Ovary (tissue), 9 donors: ENCODE data around the gene PAN3. TPM values are rescaled to one million over a fixed set of nuclear protein-coding genes. Genes with fewer than 3 reads are reported as not detected.

Experiments used
- DNase-seq, 5 donors: peaks; one replicate each; pipeline ENCODE4 v3.0.0-alpha.2; 2019 to 2020
- H3K27ac ChIP-seq, 2 donors: fragments of 200-600 bp; one replicate each; pipeline versions ENCODE4 v1.5.1 to v1.8.0; 2019 to 2022
- H3K27me3 ChIP-seq: fragments of 200-600 bp; one replicate; pipeline ENCODE4 v1.8.0; 2022
- H3K36me3 ChIP-seq: fragments of 200-600 bp; sonication (generic); one replicate; pipeline ENCODE4 v1.5.1; 2019
- H3K4me1 ChIP-seq: one replicate; pipeline ENCODE4 v1.8.1; 2013; ENCODE audit warnings: mild to moderate bottlenecking, moderate library complexity; ENCODE audit not compliant: insufficient read depth
- H3K4me3 ChIP-seq: fragments of 200-600 bp; sonication (generic); one replicate; pipeline ENCODE4 v1.5.1; 2017
- H3K9me3 ChIP-seq, 2 donors: fragments of 200-600 bp in 1 of 2; sonication (generic) in 1 of 2; one replicate each; pipeline versions ENCODE4 v1.5.1 to v1.8.1; 2013 to 2019; ENCODE audit warnings: mild to moderate bottlenecking in 1 of 2, moderate library complexity in 1 of 2
- CTCF ChIP-seq, 3 donors: fragments of 450-650 bp in 2 of 3; fragments of 200-600 bp in 1 of 3; IDR thresholded peaks; one replicate each; pipeline versions ENCODE4 v1.5.1 to v1.8.0; 2016 to 2022; ENCODE audit warnings: antibody characterized with exemption in 3 of 3, mild to moderate bottlenecking in 1 of 3
- EP300 ChIP-seq: sonication (generic); formaldehyde crosslinking; IDR thresholded peaks from one replicate; pipeline ENCODE4 v1.6.1; 2017; ENCODE audit warnings: antibody characterized with exemption
- POLR2A ChIP-seq: fragments of 450-650 bp; IDR thresholded peaks from one replicate; pipeline ENCODE4 v1.6.1; 2017; ENCODE audit warnings: antibody characterized with exemption, mild to moderate bottlenecking, moderate library complexity
- WGBS, 3 donors: extraction: QIAGEN DNeasy Blood & Tissue Kit in 1 of 3; methylation state at CpG; one replicate each; pipeline versions ENCODE4 v1.1.5 to v1.1.7; 2013 to 2017; 5-methylcytosine and 5-hydroxymethylcytosine counted together
- intact Hi-C, 4 donors: fragments of 100-400 bp; cut with DNase I; formaldehyde crosslinking; loops; one replicate each; pipeline versions ENCODE4 v1.11.0 to v1.15.1; 2022 to 2023
- polyA plus RNA-seq, 2 donors: library from polyadenylated mRNA; stranded (reverse); fragments of 200-250 nt in 1 of 2; fragments of 350-450 nt in 1 of 2; fragmentation: Illumina TruSeq in 1 of 2; extraction: RNeasy Lipid Tissue Mini Kit (QIAGEN cat#74804) in 1 of 2; gene quantifications; one replicate each; pipeline ENCODE4 v1.2.3, GENCODE V29; 2013 to 2014
- total RNA-seq, 7 donors: library from RNA; depleted of rRNA in 2 of 7; stranded (reverse); fragments of >200 nt in 2 of 7; fragmentation: NEBNext Ultra II Directional in 3 of 7; extraction: Animal tissue kit (Norgen Biotek cat#: 25700) in 3 of 7; gene quantifications; one replicate each; pipeline versions ENCODE4 v1.1.0 to v1.2.4, GENCODE V29; 2016 to 2023
- donor health status: DM: no; HTN: no; CAD: no; lungs with moderate emphysema.
- donor health status: DM: no; HTN: no; CAD: no.
- donor health status: Bipolar disorder and iron deficiency.
- donor health status: DM: yes; HTN: yes; CAD: no.
- donor health status: DM: no; HTN: no; CAD: no.
- donor health status: DM: yes; HTN: yes; CAD: no.

PAN3 gene
- total and polyA plus RNA-seq, 9 donors, result 13.2 to 40.7 (median 35.7) TPM

GRCh38 chr13:28204690-28205443, 66.5 kb downstream of the PAN3 start:
- WGBS, 3 donors, result 94 to 98% (median 96%) methylated on average over 5 of the region's 5 CpGs
- intact Hi-C loops, result no loop called here
- H3K4me3 ChIP-seq, result no peak overlapping the region
- no peak for DNase-seq
- no peaks in the 10 kb centered on the region for H3K36me3 ChIP-seq
- no peak for TF ChIP-seq CTCF (IDR thresholded peaks at IDR 0.05)
- no peak for TF ChIP-seq EP300
- TF ChIP-seq POLR2A, result no peak
- H3K9me3 ChIP-seq, result no peaks in the 10 kb centered on the region
- H3K27me3 ChIP-seq, result no peaks in the 10 kb centered on the region
- no peak overlapping the region for H3K27ac ChIP-seq
- no peaks in the 10 kb centered on the region for H3K4me1 ChIP-seq

GRCh38 chr13:28218679-28219078, 80.3 kb downstream of the PAN3 start:
- 89 to 90% (median 90%) methylated on average over 4 of the region's 4 CpGs for WGBS, 3 donors
- Histone ChIP-seq H3K4me1 (no peaks in the 10 kb centered on the region), H3K4me3 (no peak overlapping the region), H3K36me3 (no peaks in the 10 kb centered on the region), H3K9me3 (no peaks in the 10 kb centered on the region), H3K27ac (no peak overlapping the region), H3K27me3 (no peaks in the 10 kb centered on the region)
- no peak for DNase-seq
- intact Hi-C loops, result no loop called here
- TF ChIP-seq EP300, result no peak
- TF ChIP-seq CTCF (IDR thresholded peaks at IDR 0.05), result no peak
- TF ChIP-seq POLR2A, result no peak

- Histone ChIP-seq H3K36me3 (no peaks in the 10 kb centered on the region), H3K4me1 (no peaks in the 10 kb centered on the region), H3K4me3 (no peak overlapping the region), H3K9me3 (no peaks in the 10 kb centered on the region), H3K27ac (no peak overlapping the region), H3K27me3 (no peaks in the 10 kb centered on the region)
- TF ChIP-seq CTCF (IDR thresholded peaks at IDR 0.05), result no peak
- WGBS, 3 donors, result 94 to 97% (median 95%) methylated on average over 4 of the region's 4 CpGs
- DNase-seq, result no peak
- intact Hi-C loops, result no loop called here
Measured at GRCh38 chr13:28219408-28220099, 81.2 kb downstream of the PAN3 start.

- Histone ChIP-seq H3K27me3 (no peaks in the 10 kb centered on the region), H3K4me3 (no peak overlapping the region), H3K9me3 (no peaks in the 10 kb centered on the region), H3K27ac (no peak overlapping the region), H3K4me1 (no peaks in the 10 kb centered on the region), H3K36me3 (no peaks in the 10 kb centered on the region)
- intact Hi-C loops, result no loop called here
- TF ChIP-seq POLR2A (no peak), EP300 (no peak), CTCF (IDR thresholded peaks at IDR 0.05) (no peak)
- 95 to 97% (median 97%) methylated on average over 4 of the region's 4 CpGs for WGBS, 3 donors
- no peak for DNase-seq
Measured at GRCh38 chr13:28220166-28220565, 81.8 kb downstream of the PAN3 start.
